HG03103 (cell line): ENCODE data around the gene LYPD4.
"Not testable (repeated sequence)": the region's sequence is repeated elsewhere in the genome, so short reads cannot be mapped to it uniquely, and the experiment has no call there.

ENCODE experiments used
- ATAC-seq: cut with Tn5 transposase; IDR thresholded peaks from one replicate; pipeline ENCODE4 v1.9.1; 2021; ENCODE audit warnings: low read depth; ENCODE audit not compliant: unreplicated experiment

Gene LYPD4

DNA sequence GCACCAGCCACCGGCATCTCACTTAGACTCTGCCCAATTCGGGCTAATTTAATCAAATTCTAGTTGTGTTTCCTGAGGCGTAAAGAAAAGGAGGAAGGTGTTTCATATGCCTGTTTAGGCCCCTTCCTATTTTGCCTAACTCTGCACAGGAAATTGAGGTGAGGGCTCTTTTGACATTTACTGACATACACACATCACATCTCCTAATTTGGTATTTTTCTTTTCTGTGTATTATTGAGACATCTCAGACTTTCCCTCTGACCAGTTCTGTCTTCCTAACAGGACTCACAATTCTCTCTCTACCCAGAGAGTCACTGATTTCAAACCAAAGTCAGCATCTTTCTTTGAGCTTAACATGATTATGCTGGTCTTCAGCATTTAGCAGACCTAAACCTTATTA lies 40.1 kb downstream of the LYPD4 start:
- ATAC-seq: no peak

DNA sequence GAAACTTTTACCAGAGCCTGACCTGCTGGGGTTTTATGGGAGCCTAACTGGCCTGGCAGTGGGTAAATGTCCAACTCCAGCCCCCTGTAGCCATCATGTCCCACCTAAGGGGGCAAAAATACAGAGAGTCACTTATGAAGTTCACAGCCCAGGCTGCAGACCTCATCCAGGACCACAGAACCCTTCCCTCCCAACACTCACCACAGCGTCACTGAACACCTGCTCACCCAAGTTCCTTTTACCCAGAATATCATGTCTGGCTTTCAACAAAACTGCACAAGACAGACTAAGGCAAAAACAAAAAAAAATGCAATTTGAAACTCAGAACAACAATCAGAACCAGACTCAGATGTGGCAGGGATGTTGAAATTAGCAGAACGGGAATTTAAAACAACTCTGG lies 41.7 kb downstream of the LYPD4 start:
- no peak for ATAC-seq

GRCh38 chr19:41801792-41802211 lies 42.7 kb downstream of the LYPD4 start:
- ATAC-seq: no peak

DNA sequence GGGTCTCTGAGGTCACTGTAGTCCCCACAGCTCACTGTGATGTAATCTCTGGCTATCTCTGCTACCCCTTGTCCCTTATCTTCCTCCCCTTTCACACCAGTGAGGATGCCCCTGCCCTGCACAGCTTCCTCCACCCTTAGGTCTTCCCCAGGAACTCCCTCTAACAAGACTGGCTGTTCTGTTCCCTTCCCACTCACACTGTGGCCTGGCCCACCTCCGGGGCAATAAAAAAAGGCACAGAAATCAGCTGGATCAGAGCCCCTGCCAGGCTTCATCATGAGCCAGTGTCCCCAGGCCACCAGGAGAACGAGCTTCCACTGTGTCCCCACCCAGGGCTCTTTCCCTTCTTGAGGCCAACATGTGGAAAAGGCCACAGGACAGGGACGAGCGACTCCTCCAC lies 43.5 kb downstream of the LYPD4 start:
- no peak for ATAC-seq

DNA sequence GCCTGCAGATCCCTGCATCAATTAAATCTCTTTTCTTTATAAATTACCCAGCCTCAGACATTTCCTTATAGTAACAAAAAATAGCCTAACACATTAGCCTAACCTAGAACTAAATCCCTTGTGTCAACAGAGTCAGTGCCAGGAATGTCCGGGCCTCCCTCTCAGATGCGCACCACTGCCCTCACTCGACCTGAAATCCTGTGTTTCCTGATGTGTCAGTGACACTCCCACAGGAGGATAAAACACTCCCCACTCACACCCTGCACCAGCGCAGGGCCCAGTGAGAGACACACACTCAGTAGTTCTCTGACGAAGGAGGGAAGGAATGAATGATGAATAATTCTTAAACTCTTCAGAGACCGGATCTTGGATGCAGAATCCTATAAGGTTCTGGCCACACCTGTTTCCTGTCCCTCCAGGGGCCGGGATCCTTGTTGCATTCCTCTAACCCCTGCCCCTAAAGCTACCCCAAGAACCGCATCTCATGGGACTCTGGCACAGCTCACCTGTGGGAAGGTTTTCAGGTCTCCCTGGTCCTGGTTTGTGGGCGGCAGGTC lies 45.0 kb downstream of the LYPD4 start:
- no peak for ATAC-seq

- ATAC-seq: no peak
Measured at GRCh38 chr19:41796901-41797300, 47.6 kb downstream of the LYPD4 start.

GRCh38 chr19:41796362-41796761 lies 48.1 kb downstream of the LYPD4 start, which contains the start of gene CEACAM3:
CEACAM3 (plus strand) TSS chr19:41796587; CDS start chr19:41796678, 91 bp downstream.
- no peak for ATAC-seq

- no peak for ATAC-seq
Measured at GRCh38 chr19:41795031-41795461, 49.4 kb downstream of the LYPD4 start.

DNA sequence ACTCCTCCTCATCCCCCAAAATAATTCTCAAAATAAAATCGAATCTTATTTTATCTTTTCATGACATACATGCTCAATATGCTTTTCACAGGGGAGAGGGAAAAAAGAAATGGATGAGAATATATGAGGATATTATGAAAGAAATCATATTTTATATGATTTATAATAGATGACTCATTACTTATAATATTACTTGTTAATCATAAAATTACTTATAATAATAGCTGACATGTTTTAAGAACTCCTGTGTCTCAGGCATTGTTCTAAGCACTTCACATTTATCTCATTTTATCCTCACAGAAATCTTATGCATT lies 51.1 kb downstream of the LYPD4 start:
- no peak for ATAC-seq

DNA sequence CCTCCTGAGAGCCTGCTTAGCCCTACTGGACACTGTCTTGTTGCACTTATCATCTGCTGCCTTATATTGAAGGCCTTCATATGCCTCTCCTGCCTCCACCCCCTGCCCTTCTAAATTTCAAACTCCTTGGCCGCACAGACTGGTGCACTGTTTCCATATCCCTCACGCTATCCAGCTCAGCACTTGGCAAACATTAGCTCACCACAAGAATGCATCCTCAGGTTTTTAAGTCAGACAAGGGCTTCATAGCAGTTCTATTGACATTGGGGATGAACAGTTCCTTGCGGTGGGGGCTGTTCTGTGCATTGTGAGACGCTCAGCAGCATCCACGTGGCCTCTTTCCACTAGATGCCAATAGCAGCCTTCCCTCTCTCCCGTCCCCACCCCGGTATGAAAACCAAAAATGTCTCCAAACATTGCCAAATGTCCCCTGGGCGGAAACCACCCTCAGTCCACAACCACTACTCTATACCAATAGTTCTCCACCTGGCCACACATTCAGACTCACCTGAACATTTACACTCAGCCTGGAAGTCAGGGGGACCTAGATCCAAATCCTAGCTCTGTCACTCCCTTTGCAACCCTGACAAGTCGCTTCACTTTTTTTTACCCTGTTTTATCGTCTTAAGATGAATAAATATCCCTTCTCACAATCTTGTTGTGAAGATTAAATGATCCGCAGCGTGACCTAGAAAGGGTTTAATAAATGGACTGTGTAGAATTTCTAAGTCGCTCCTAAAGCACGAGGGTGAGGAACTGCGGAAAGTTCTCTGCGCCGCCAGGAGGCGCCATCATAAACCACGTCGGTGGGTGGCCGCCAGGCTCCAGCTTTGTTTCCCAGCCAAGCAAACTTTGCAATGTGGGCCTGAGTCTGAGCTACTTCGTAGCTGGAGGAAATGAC lies 51.7 kb downstream of the LYPD4 start:
- no peak for ATAC-seq

DNA sequence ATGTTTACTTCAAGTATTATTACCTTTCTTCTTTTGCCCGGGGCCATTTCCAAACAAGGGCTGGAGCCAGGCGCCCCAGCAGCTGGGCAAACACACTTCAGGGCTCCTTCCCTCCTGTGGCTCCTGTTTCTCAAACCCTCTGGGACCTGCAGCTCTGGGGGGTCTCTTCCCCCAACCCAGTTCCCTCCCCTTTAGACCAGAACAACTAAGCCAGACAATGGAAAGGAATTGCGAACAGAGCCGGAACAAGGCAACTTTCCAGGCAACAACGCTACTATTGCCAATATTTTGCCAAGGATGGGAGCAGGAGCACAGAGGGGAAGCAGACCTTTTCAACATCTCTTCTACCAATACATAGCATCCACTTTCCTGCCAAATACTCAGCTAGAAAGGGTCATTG lies 55.4 kb downstream of the LYPD4 start:
- not testable (repeated sequence) for ATAC-seq

DNA sequence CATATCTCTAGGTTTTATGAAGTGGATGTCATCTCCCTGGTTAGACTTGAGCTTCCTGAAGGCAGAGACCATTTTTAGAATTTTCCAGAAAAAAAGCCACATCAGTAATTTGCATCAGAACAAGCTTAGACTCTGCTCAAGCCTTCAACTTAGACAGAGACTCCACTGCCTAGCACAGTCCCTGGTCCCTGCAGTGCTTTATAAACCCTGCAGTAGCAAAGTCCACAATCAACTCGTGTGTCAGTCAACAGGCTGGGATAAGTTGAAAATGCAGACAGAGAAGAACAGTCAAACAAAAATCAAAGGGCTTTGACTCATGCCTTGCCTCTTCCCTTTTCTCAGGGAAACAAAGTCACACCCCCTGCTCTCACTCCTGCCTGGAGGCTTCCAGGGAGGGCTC lies 56.0 kb downstream of the LYPD4 start:
- ATAC-seq: not testable (repeated sequence)
